Measurements from ENCODE around the gene RANBP9. TPM values are rescaled to one million over a fixed set of nuclear protein-coding genes. Genes with fewer than 3 reads are reported as not detected.

The RANBP9 gene
- total RNA-seq, 1 experiment from 2014 or later, result 73.8 TPM

GRCh38 chr6:13725570-13725969, 13.9 kb upstream of the RANBP9 start:
- peak overlapping the region; percentile 96 for H3K27ac ChIP-seq
- H3K4me3 ChIP-seq, result peak overlapping the region; percentile 47; the same call in 1 of the 2 replicates
- peak overlapping the region; percentile 69; the same call in 1 of the 2 replicates for H2AFZ ChIP-seq
- H3K9me3 ChIP-seq (ENCODE audit: insufficient read depth, low read depth), result no peaks in the 10 kb centered on the region
- no peaks in the 10 kb centered on the region for H3K9me2 ChIP-seq (ENCODE audit: insufficient read depth)
- BruUV-seq (replicated peaks), result no TSS peak
- H3K36me3 ChIP-seq (ENCODE audit: low read depth), result no peaks in the 10 kb centered on the region
- H3K4me2 ChIP-seq, result peak overlapping the region; percentile 73
- TF ChIP-seq EZH2 (IDR thresholded peaks at IDR 0.05; ENCODE audit: low read depth) (no peak), CTCF (conservative IDR thresholded peaks at IDR 0.05) (no peak)
- no peaks in the 10 kb centered on the region for H4K20me1 ChIP-seq (ENCODE audit: insufficient read depth)
- peaks cover 54% of the 10 kb centered on the region for H3F3A ChIP-seq (ENCODE audit: insufficient read depth, low read depth)
- H3K79me2 ChIP-seq (ENCODE audit: low read depth), result no peaks in the 10 kb centered on the region
- intact Hi-C loops (cut with micrococcal nuclease; ENCODE audit: unreplicated experiment), result loop anchor here (1.0 to 5.0 kb wide), 6 partner anchors 40 to 370 kb away; partner anchors contain the start of gene MCUR1
- POLR2A ChIA-PET (ENCODE audit: unreplicated experiment), result interaction anchor here (0.6 to 1.6 kb wide), 7 partner anchors 16 to 1205 kb away, joined by 3 to 9 read pairs (median 4); partner anchors contain the start of genes NOL7 and SIRT5
- DNase-seq, result peak; percentile 86 to 100
- CTCF ChIA-PET, result interaction anchor here (0.6 kb wide), 2 partner anchors 39 to 44 kb away, joined by 7 to 18 read pairs; no protein-coding TSS in a partner anchor
- H3K27me3 ChIP-seq (ENCODE audit: insufficient read depth, low read depth), result no peaks in the 10 kb centered on the region
- peaks cover 88% of the 10 kb centered on the region for H3K4me1 ChIP-seq (replicated peaks; ENCODE audit: insufficient read depth)

GRCh38 chr6:13725052-13725451, 13.4 kb upstream of the RANBP9 start:
- H3K9me2 ChIP-seq (ENCODE audit: insufficient read depth), result no peaks in the 10 kb centered on the region
- intact Hi-C loops (cut with micrococcal nuclease; ENCODE audit: unreplicated experiment), result loop anchor here (1.0 to 5.0 kb wide), 6 partner anchors 40 to 370 kb away; partner anchors contain the start of gene MCUR1
- H3K4me3 ChIP-seq, result no peak overlapping the region
- TF ChIP-seq CTCF (conservative IDR thresholded peaks at IDR 0.05) (no peak), EZH2 (IDR thresholded peaks at IDR 0.05; ENCODE audit: low read depth) (no peak)
- H3K27me3 ChIP-seq (ENCODE audit: insufficient read depth, low read depth), result no peaks in the 10 kb centered on the region
- ChIA-PET CTCF (interaction anchor here (0.6 kb wide), 1 partner anchor 44 kb away, joined by 7 read pairs; no protein-coding TSS in a partner anchor), POLR2A (ENCODE audit: unreplicated experiment) (interaction anchor here (0.7 to 1.6 kb wide), 4 partner anchors 13 to 1206 kb away, joined by 3 to 25 read pairs (median 4); partner anchors contain the start of gene RANBP9)
- H3K4me2 ChIP-seq, result peak overlapping the region; percentile 62
- peaks cover 83% of the 10 kb centered on the region for H3K4me1 ChIP-seq (replicated peaks; ENCODE audit: insufficient read depth)
- no peak for DNase-seq
- BruUV-seq (replicated peaks), result TSS peak; percentile 1
- no peaks in the 10 kb centered on the region for H4K20me1 ChIP-seq (ENCODE audit: insufficient read depth)
- H2AFZ ChIP-seq, result no peak overlapping the region
- peak overlapping the region; percentile 96 for H3K27ac ChIP-seq
- H3K79me2 ChIP-seq (ENCODE audit: low read depth), result no peaks in the 10 kb centered on the region
- peaks cover 54% of the 10 kb centered on the region for H3F3A ChIP-seq (ENCODE audit: insufficient read depth, low read depth)
- no peaks in the 10 kb centered on the region for H3K9me3 ChIP-seq (ENCODE audit: insufficient read depth, low read depth)
- no peaks in the 10 kb centered on the region for H3K36me3 ChIP-seq (ENCODE audit: low read depth)

- intact Hi-C loops (cut with micrococcal nuclease; ENCODE audit: unreplicated experiment), result loop anchor here (1.0 to 2.0 kb wide), 2 partner anchors 12 to 325 kb away; no protein-coding TSS in a partner anchor
- H3K9me2 ChIP-seq (ENCODE audit: insufficient read depth), result no peaks in the 10 kb centered on the region
- H4K20me1 ChIP-seq (ENCODE audit: insufficient read depth), result no peaks in the 10 kb centered on the region
- H3K36me3 ChIP-seq (ENCODE audit: low read depth), result no peaks in the 10 kb centered on the region
- 0 out of 2 replicates have a peak overlapping the region, but pooled peaks have one; percentile 15 for H3K4me3 ChIP-seq
- peak; percentile 91 to 99 for DNase-seq
- POLR2A ChIA-PET (ENCODE audit: unreplicated experiment), result interaction anchor here (0.6 to 0.9 kb wide), 5 partner anchors 12 to 1600 kb away, joined by 3 to 25 read pairs (median 13); partner anchors contain the start of gene RANBP9
- no peaks in the 10 kb centered on the region for H3K9me3 ChIP-seq (ENCODE audit: insufficient read depth, low read depth)
- H3K4me1 ChIP-seq (replicated peaks; ENCODE audit: insufficient read depth), result peaks cover 75% of the 10 kb centered on the region
- H3K79me2 ChIP-seq (ENCODE audit: low read depth), result no peaks in the 10 kb centered on the region
- no TSS peak for BruUV-seq (replicated peaks)
- H3K27ac ChIP-seq, result peak overlapping the region; percentile 96
- TF ChIP-seq EZH2 (IDR thresholded peaks at IDR 0.05; ENCODE audit: low read depth) (no peak), CTCF (conservative IDR thresholded peaks at IDR 0.05) (no peak)
- H2AFZ ChIP-seq, result no peak overlapping the region
- peak overlapping the region; percentile 65 for H3K4me2 ChIP-seq
- peaks cover 47% of the 10 kb centered on the region for H3F3A ChIP-seq (ENCODE audit: insufficient read depth, low read depth)
- no peaks in the 10 kb centered on the region for H3K27me3 ChIP-seq (ENCODE audit: insufficient read depth, low read depth)
- CTCF ChIA-PET, result interaction anchor here (0.7 to 1.2 kb wide), 2 partner anchors 72 to 343 kb away, joined by 3 to 6 read pairs; no protein-coding TSS in a partner anchor
These were observed 12.5 kb upstream of the RANBP9 start for GRCh38 chr6:13724182-13724581.
